Fibroblast of lung (primary cell): ENCODE results near the gene TMLHE. TPM values are rescaled to one million over a fixed set of nuclear protein-coding genes. Genes with fewer than 3 reads are reported as not detected.
"Not testable (repeated sequence)": the region's sequence is repeated elsewhere in the genome, so short reads cannot be mapped to it uniquely, and the experiment has no call there.

Source experiments
- DNase-seq, 2 donors: peaks; one replicate each; pipeline versions ENCODE4 v3.0.0 to v3.0.0-alpha.2; 2010; ENCODE audit warnings: low read depth in 2 of 2
- H2AFZ ChIP-seq: 2 replicates; pipeline ENCODE4 v1.5.1; 2012; ENCODE audit warnings: low read length, control low read depth, inconsistent platforms
- H3K27ac ChIP-seq: 2 replicates; pipeline ENCODE4 v1.5.1; 2011; ENCODE audit warnings: low read length, control low read depth; ENCODE audit not compliant: insufficient read depth
- H3K27me3 ChIP-seq: 2 replicates; pipeline ENCODE4 v1.5.1; 2011; ENCODE audit warnings: mild to moderate bottlenecking, low read length; ENCODE audit not compliant: control insufficient read depth, insufficient read depth
- H3K36me3 ChIP-seq: 2 replicates; pipeline ENCODE4 v1.5.1; 2011; ENCODE audit warnings: low read length; ENCODE audit not compliant: control insufficient read depth, insufficient read depth
- H3K4me1 ChIP-seq: 2 replicates; pipeline ENCODE4 v1.5.1; 2011; ENCODE audit warnings: low read length; ENCODE audit not compliant: control insufficient read depth, insufficient read depth; ENCODE audit errors: extremely low read depth
- H3K4me2 ChIP-seq: 2 replicates; pipeline ENCODE4 v1.5.1; 2011; ENCODE audit warnings: low read length, control low read depth; ENCODE audit not compliant: insufficient read depth; ENCODE audit errors: extremely low read depth
- H3K4me3 ChIP-seq, 4 experiments: fragments of 200-600 bp in 1 of 4; sonication (generic) in 1 of 4; replicated peaks in 1 of 4; 2 replicates each; pipeline ENCODE4 v1.5.1; 2011 to 2016; ENCODE audit warnings: low read length in 4 of 4, low read depth in 3 of 4, mild to moderate bottlenecking in 3 of 4, control low read depth in 2 of 4, inconsistent platforms in 1 of 4, mixed read lengths in 1 of 4; ENCODE audit not compliant: insufficient read depth in 1 of 4; ENCODE audit errors: control extremely low read depth in 1 of 4
- H3K79me2 ChIP-seq: 2 replicates; pipeline ENCODE4 v1.5.1; 2012; ENCODE audit warnings: mild to moderate bottlenecking, low read length, inconsistent platforms; ENCODE audit not compliant: control insufficient read depth, insufficient read depth
- H3K9ac ChIP-seq: 2 replicates; pipeline ENCODE4 v1.5.1; 2011; ENCODE audit warnings: mild to moderate bottlenecking, low read length, control low read depth; ENCODE audit not compliant: insufficient read depth
- H3K9me3 ChIP-seq: 2 replicates; pipeline ENCODE4 v1.5.1; 2012; ENCODE audit warnings: low read depth, low read length; ENCODE audit not compliant: control insufficient read depth, insufficient read depth
- H4K20me1 ChIP-seq: 2 replicates; pipeline ENCODE4 v1.5.1; 2011; ENCODE audit warnings: low read length; ENCODE audit not compliant: control insufficient read depth, insufficient read depth; ENCODE audit errors: extremely low read depth
- CTCF ChIP-seq, 2 donors: IDR thresholded peaks in 1 of 2; conservative IDR thresholded peaks in 1 of 2; 1 replicate in 1 of 2; 2 replicates in 1 of 2; pipeline ENCODE4 v1.5.1; 2011 to 2012; ENCODE audit warnings: low read length in 2 of 2, control low read depth in 1 of 2, inconsistent platforms in 1 of 2, low read depth in 1 of 2, mild to moderate bottlenecking in 1 of 2
- EZH2 ChIP-seq: IDR thresholded peaks from 2 replicates; pipeline ENCODE4 v1.5.1; 2012; ENCODE audit warnings: low read length, control low read depth, mild to moderate bottlenecking; ENCODE audit errors: missing control alignments
- polyA plus RNA-seq, 2 donors: library from polyadenylated mRNA; depleted of rRNA in 1 of 2; stranded (reverse) in 1 of 2; unstranded in 1 of 2; fragments of >200 nt; gene quantifications; 2 replicates each; pipeline ENCODE4 v1.2.1, GENCODE V29; 2011 to 2012; ENCODE audit warnings: missing spikeins in 1 of 2
- total RNA-seq: library from RNA; depleted of rRNA; stranded (reverse); fragments of >200 nt; gene quantifications from 2 replicates; pipeline ENCODE4 v1.2.1, GENCODE V29; 2014

Gene TMLHE
- total and polyA plus RNA-seq, 2 donors (not counting 1 experiment from before 2014, with no cell fraction given): 17.5 to 24.1 TPM

- H2AFZ ChIP-seq: no peak overlapping the region
- H3K4me1 ChIP-seq: no peaks in the 10 kb centered on the region
- H3K79me2 ChIP-seq: no peaks in the 10 kb centered on the region
- H3K4me3 ChIP-seq: no peak overlapping the region
- H3K27me3 ChIP-seq: no peaks in the 10 kb centered on the region
- H3K4me2 ChIP-seq: no peak overlapping the region
- H3K9me3 ChIP-seq: no peaks in the 10 kb centered on the region
- H3K27ac ChIP-seq: no peak overlapping the region
- peak in 1 of 2 donors; percentile 87 for DNase-seq
- no peaks in the 10 kb centered on the region for H3K36me3 ChIP-seq
- H3K9ac ChIP-seq: no peak overlapping the region
- no peak for TF ChIP-seq EZH2
- TF ChIP-seq CTCF (conservative IDR thresholded peaks at IDR 0.05 in 1 of 2, IDR thresholded peaks at IDR 0.05 in 1 of 2; ENCODE audit: low read depth in 1 of 2, low read length in 2 of 2): no peak
- H4K20me1 ChIP-seq: no peaks in the 10 kb centered on the region
Observed at GRCh38 chrX:155544881-155545280, 67.9 kb downstream of the TMLHE start.

GRCh38 chrX:155535866-155536265 lies 76.9 kb downstream of the TMLHE start:
- no peaks in the 10 kb centered on the region for H3K4me1 ChIP-seq
- no peaks in the 10 kb centered on the region for H3K36me3 ChIP-seq
- H3K9ac ChIP-seq: no peak overlapping the region
- no peaks in the 10 kb centered on the region for H4K20me1 ChIP-seq
- H3K4me3 ChIP-seq: no peak overlapping the region
- H3K9me3 ChIP-seq: no peaks in the 10 kb centered on the region
- peak in 1 of 2 donors; percentile 5 for DNase-seq
- TF ChIP-seq CTCF (conservative IDR thresholded peaks at IDR 0.05 in 1 of 2, IDR thresholded peaks at IDR 0.05 in 1 of 2; ENCODE audit: low read depth in 1 of 2, low read length in 2 of 2) (no peak), EZH2 (no peak)
- H2AFZ ChIP-seq: no peak overlapping the region
- no peaks in the 10 kb centered on the region for H3K79me2 ChIP-seq
- H3K27ac ChIP-seq: no peak overlapping the region
- no peak overlapping the region for H3K4me2 ChIP-seq
- H3K27me3 ChIP-seq: no peaks in the 10 kb centered on the region

GRCh38 chrX:155534800-155535199 lies 78.0 kb downstream of the TMLHE start:
- no peaks in the 10 kb centered on the region for H3K9me3 ChIP-seq
- H3K79me2 ChIP-seq: no peaks in the 10 kb centered on the region
- no peaks in the 10 kb centered on the region for H3K36me3 ChIP-seq

GRCh38 chrX:155527023-155527422 lies 85.7 kb downstream of the TMLHE start:
- H3K27ac ChIP-seq, DNase-seq, H3K36me3 ChIP-seq, H4K20me1 ChIP-seq, H3K4me3 ChIP-seq, H3K9me3 ChIP-seq, H3K79me2 ChIP-seq, H3K27me3 ChIP-seq, H2AFZ ChIP-seq, H3K4me1 ChIP-seq, H3K4me2 ChIP-seq, H3K9ac ChIP-seq: not testable (repeated sequence)

More at GRCh38 chrX:155534800-155535199, 78.0 kb downstream of the TMLHE start:
- no peak overlapping the region for H3K4me2 ChIP-seq
- no peaks in the 10 kb centered on the region for H3K4me1 ChIP-seq
- TF ChIP-seq EZH2 (no peak), CTCF (conservative IDR thresholded peaks at IDR 0.05 in 1 of 2, IDR thresholded peaks at IDR 0.05 in 1 of 2; ENCODE audit: low read depth in 1 of 2, low read length in 2 of 2) (no peak)
- H3K27ac ChIP-seq: no peak overlapping the region
- no peak overlapping the region for H2AFZ ChIP-seq
- H3K4me3 ChIP-seq: no peak overlapping the region
- no peak for DNase-seq
- H3K27me3 ChIP-seq: no peaks in the 10 kb centered on the region
- no peaks in the 10 kb centered on the region for H4K20me1 ChIP-seq
- H3K9ac ChIP-seq: no peak overlapping the region
